NT2/D1 (cell line): ENCODE measurements around the gene CHST12.

Source experiments
- DNase-seq: peaks from one replicate; pipeline ENCODE4 v3.0.0-alpha.2; 2011; ENCODE audit warnings: low read depth, low spot score
- H3K27me3 ChIP-seq: 2 replicates; pipeline ENCODE4 v1.6.0; 2011; ENCODE audit warnings: mild to moderate bottlenecking; ENCODE audit not compliant: insufficient read length, insufficient read depth
- H3K36me3 ChIP-seq: 2 replicates; pipeline ENCODE4 v1.6.1; 2011; ENCODE audit warnings: mild to moderate bottlenecking, low read length, mixed read lengths; ENCODE audit not compliant: insufficient read depth, insufficient read length
- H3K4me1 ChIP-seq: 2 replicates; pipeline ENCODE4 v1.5.1; 2011; ENCODE audit not compliant: insufficient read depth, insufficient read length
- H3K4me3 ChIP-seq: 2 replicates; pipeline ENCODE4 v1.5.1; 2011; ENCODE audit warnings: low read depth; ENCODE audit not compliant: insufficient read length
- H3K9ac ChIP-seq: 2 replicates; pipeline ENCODE4 v1.6.0; 2011; ENCODE audit warnings: low read depth; ENCODE audit not compliant: insufficient read length
- H3K9me3 ChIP-seq: 2 replicates; pipeline ENCODE4 v1.5.1; 2011; ENCODE audit warnings: mild to moderate bottlenecking, low read length; ENCODE audit not compliant: insufficient read depth
- SUZ12 ChIP-seq: IDR thresholded peaks from 2 replicates; pipeline ENCODE4 v1.6.1; 2011; ENCODE audit not compliant: insufficient read length, insufficient read depth; ENCODE audit errors: extremely low read depth
- YY1 ChIP-seq: IDR thresholded peaks from 2 replicates; pipeline ENCODE4 v1.6.1; 2011; ENCODE audit not compliant: insufficient read length, insufficient read depth
- ZNF274 ChIP-seq: IDR thresholded peaks from 2 replicates; pipeline ENCODE4 v1.6.1; 2011; ENCODE audit warnings: mild to moderate bottlenecking, low read depth, low read length

Gene CHST12

DNA sequence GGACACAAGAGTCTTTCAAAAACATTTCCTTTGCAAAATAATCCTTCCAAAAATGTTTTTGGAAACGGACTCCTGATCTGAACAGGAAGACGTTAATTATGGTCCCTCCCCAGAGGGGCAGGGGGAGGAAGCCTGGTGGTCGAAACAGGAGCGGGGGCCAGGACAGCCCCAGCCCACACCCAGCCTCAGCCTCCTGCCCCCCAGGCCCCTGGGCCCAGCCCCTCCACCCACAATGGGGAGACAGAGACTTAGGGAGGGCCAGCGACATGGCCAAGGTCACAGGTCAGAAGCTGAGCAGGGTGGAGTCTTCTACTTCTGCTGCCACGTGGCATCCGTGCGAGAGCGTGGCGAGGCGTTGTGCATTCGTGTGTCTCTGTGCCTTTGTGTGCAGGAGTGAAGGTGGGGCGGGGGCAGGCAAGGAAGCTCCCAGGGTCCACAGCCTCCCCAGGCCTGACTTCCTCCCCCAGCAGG, 86.8 kb downstream of the CHST12 start:
- no peak for TF ChIP-seq SUZ12
- no peak for TF ChIP-seq YY1
- TF ChIP-seq ZNF274, result no peak
- Histone ChIP-seq H3K4me1 (peaks cover 24% of the 10 kb centered on the region), H3K36me3 (no peaks in the 10 kb centered on the region), H3K4me3 (no peak overlapping the region), H3K27me3 (no peaks in the 10 kb centered on the region), H3K9ac (no peak overlapping the region), H3K9me3 (no peaks in the 10 kb centered on the region)
- DNase-seq, result no peak

- Histone ChIP-seq H3K9ac (no peak overlapping the region), H3K27me3 (no peaks in the 10 kb centered on the region)
Observed at GRCh38 chr7:2492038-2492437, 88.6 kb downstream of the CHST12 start.

DNA sequence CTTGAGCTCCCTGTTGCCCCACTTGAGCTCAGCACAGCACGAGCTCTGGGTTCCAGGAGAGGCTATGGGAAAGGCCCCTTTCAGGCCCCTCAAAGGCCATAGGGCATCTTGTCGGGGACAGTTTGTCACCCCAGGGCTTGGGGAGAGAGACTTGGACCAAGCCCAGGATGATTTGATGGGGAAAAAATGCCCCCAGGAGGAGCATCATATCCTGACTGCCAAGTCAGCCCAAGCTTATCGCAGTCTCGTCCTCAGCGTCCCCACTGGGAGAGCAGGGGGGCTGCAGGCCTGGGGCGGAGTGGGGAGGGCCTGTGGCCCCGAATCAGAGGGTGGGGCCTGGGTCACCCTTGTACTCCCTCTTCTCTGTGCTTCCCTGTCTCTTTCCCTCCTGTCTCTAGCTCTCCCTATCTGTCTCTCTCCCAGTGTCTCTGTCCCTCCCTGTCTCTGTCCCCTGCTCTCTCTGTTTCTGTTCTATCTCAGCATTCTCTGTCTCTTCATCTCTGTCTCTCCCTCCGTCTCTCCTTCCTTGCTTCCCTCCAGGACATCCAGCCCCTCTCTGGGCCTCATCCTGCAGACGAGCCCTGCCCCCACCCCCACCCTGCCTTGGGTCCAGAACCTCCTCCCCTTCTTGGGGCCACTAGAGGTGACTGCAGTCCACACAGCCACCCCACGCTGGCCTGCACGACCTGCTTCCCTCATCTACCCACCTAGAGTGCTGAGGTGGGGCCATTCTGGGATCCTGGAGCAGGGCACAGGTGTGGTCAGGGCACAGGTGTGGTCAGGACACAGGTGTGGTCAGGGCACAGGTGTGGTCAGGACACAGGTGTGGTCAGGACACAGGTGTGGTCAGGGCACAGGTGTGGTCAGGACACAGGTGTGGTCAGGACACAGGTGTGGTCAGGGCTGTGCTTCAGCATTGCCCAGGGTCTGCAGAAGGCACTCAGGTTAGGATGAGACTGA, 90.1 kb downstream of the CHST12 start:
- DNase-seq, result no peak
- no peak overlapping the region for H3K9ac ChIP-seq
- H3K4me1 ChIP-seq, result peaks cover 30% of the 10 kb centered on the region

More at GRCh38 chr7:2492038-2492437, 88.6 kb downstream of the CHST12 start:
- Histone ChIP-seq H3K4me3 (no peak overlapping the region), H3K36me3 (no peaks in the 10 kb centered on the region), H3K4me1 (peaks cover 30% of the 10 kb centered on the region), H3K9me3 (no peaks in the 10 kb centered on the region)
- no peak for DNase-seq
- TF ChIP-seq ZNF274, result no peak
- no peak for TF ChIP-seq YY1
- TF ChIP-seq SUZ12, result no peak

DNA sequence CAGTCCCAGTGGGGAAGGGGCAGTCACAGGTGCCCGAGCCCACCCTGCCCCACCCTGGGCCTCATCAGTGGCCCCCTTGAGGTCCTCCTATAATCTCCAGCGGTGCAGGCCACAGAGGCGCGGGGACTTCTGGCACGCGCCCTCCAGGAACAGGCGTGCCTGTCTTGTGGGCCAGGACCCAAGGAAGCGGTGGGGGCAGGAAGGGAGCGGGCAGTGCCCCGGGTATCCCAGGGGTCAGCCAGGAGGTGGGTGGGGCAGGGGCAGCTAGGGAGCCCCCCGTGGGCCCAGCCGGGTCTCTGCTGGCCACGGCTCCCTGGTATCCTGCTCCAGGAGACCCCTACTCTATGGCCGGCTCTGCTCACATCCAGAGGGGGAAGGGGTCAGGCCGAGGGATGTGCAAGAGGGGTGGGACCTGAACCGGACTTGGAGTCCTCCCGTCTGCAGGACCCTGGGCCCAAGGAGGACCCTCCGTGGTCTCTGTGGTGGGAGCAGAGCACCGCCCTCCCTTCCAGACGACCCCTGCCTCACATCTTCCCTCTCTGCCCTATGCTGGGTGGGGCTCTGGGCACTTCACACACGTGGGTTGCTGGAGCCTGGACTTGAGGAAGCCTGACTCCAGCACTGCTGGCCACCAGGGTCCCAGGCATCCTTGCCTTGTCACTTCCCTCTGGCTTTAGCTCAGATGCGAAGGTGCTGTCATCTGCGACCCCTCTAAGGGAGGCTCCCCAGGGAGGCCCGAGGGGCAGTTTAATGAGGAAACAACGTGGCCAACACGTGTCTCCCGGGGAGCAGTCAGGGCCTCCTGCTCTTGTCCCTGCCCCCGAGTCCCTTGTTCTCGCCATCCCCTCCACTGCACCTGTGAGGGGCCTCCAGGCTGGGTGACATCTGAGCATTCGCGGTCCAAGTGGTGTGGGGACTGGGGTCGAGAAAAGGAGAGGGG, 91.0 kb downstream of the CHST12 start:
- TF ChIP-seq YY1 (no peak), ZNF274 (no peak), SUZ12 (no peak)
- Histone ChIP-seq H3K4me1 (peaks cover 40% of the 10 kb centered on the region), H3K9ac (no peak overlapping the region), H3K36me3 (no peaks in the 10 kb centered on the region), H3K4me3 (no peak overlapping the region), H3K9me3 (no peaks in the 10 kb centered on the region), H3K27me3 (no peaks in the 10 kb centered on the region)
- DNase-seq, result no peak

More for the DNA sequence above, 90.1 kb downstream of the CHST12 start:
- TF ChIP-seq SUZ12 (no peak), ZNF274 (no peak), YY1 (no peak)
- no peaks in the 10 kb centered on the region for H3K9me3 ChIP-seq
- no peaks in the 10 kb centered on the region for H3K27me3 ChIP-seq
- H3K36me3 ChIP-seq, result no peaks in the 10 kb centered on the region
- no peak overlapping the region for H3K4me3 ChIP-seq

DNA sequence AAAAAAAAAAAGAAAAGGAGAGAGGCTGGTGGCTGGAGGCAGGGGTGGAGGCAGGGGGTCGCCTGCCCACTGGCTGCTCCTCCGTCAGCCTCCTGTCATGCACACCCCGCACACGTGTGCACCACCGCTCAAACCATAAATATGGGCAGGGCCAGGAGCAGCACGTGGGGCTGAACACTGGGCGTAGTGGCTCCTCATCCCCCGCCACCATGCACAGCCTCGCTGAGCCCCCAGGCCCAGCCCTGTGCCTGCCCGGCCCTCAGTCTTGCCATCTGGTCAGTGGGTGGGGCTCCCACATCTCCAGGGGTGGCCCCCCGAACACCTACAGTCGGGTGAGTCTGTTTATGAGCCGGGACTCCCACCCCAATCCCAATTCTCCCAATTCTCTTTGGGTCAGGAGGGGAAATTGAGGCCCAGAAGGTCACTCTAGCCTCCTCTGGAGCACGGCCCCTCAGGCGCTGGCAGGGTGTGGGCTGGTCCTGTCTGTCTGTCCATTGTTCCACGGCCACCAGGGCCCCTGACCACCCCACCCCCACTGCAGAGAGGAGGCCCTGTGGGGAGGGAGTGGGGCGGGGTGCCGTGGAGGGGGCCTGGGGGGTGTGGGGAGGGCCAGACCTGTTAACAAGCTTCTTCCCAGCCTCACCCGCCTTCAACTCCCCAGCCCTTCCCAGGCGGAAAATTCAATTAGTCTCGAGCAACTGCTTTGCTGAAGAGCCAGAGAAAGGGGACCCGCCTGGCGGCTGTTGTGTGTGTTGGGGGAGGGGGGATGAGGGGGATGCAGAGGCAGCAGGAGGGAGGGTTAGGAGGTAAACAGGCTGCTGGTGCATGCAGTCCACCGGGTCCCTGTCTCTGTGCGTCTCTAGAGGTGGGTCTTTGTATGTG, 92.2 kb downstream of the CHST12 start:
- no peak for TF ChIP-seq YY1
- no peak for TF ChIP-seq SUZ12
- TF ChIP-seq ZNF274, result no peak
- Histone ChIP-seq H3K9ac (peak overlapping the region; percentile 58), H3K4me1 (peaks cover 43% of the 10 kb centered on the region), H3K4me3 (no peak overlapping the region), H3K36me3 (no peaks in the 10 kb centered on the region), H3K9me3 (no peaks in the 10 kb centered on the region), H3K27me3 (no peaks in the 10 kb centered on the region)
- peak; percentile 86 for DNase-seq

GRCh38 chr7:2496375-2496774, 93.0 kb downstream of the CHST12 start:
- Histone ChIP-seq H3K9ac (peak overlapping the region; percentile 58), H3K4me3 (no peak overlapping the region), H3K36me3 (no peaks in the 10 kb centered on the region), H3K9me3 (no peaks in the 10 kb centered on the region), H3K4me1 (peaks cover 44% of the 10 kb centered on the region), H3K27me3 (no peaks in the 10 kb centered on the region)
- TF ChIP-seq SUZ12 (no peak), YY1 (no peak), ZNF274 (no peak)
- no peak for DNase-seq
